Aorta (tissue), 5 donors: ENCODE results near the gene CCR7. TPM values are rescaled to one million over a fixed set of nuclear protein-coding genes. Genes with fewer than 3 reads are reported as not detected.
A peak's percentile ranks its signal among the peaks of the same experiment; 100 is the strongest.

ENCODE experiments used
- ATAC-seq: fragments of 200-7000 bp; cut with Tn5 transposase; one replicate; pipeline ENCODE4 v1.9.1; 2022; ENCODE audit warnings: moderate library complexity; ENCODE audit not compliant: low FRiP score
- DNase-seq, 2 donors: peaks; one replicate each; pipeline ENCODE4 v3.0.0-alpha.2; 2020
- H3K27ac ChIP-seq, 2 donors: one replicate each; pipeline ENCODE4 v1.5.1; 2013; ENCODE audit warnings: low read length in 2 of 2, mild to moderate bottlenecking in 2 of 2, moderate library complexity in 2 of 2, control low read depth in 1 of 2, inconsistent platforms in 1 of 2, low read depth in 1 of 2
- H3K27me3 ChIP-seq, 2 donors: one replicate each; pipeline ENCODE4 v1.6.1; 2013; ENCODE audit warnings: control low read depth in 1 of 2, low read length in 1 of 2, mild to moderate bottlenecking in 1 of 2, moderate library complexity in 1 of 2; ENCODE audit not compliant: insufficient read depth in 2 of 2, control insufficient read depth in 1 of 2
- H3K36me3 ChIP-seq, 2 donors: one replicate each; pipeline ENCODE4 v1.6.1; 2013; ENCODE audit warnings: control low read depth in 1 of 2, low read length in 1 of 2, mild to moderate bottlenecking in 1 of 2; ENCODE audit not compliant: insufficient read depth in 2 of 2, control insufficient read depth in 1 of 2
- H3K4me1 ChIP-seq, 2 donors: one replicate each; pipeline ENCODE4 v1.6.1; 2013; ENCODE audit warnings: low read length in 2 of 2, control low read depth in 1 of 2, mild to moderate bottlenecking in 1 of 2, moderate library complexity in 1 of 2; ENCODE audit not compliant: insufficient read depth in 2 of 2, control insufficient read depth in 1 of 2
- H3K4me3 ChIP-seq, 2 donors: one replicate each; pipeline ENCODE4 v1.5.1; 2013; ENCODE audit warnings: low read length in 2 of 2, control low read depth in 1 of 2, mild to moderate bottlenecking in 1 of 2
- H3K9me3 ChIP-seq: one replicate; pipeline ENCODE4 v1.6.1; 2013; ENCODE audit warnings: mild to moderate bottlenecking, low read length; ENCODE audit not compliant: control insufficient read depth
- WGBS, 2 donors: extraction: QIAGEN DNeasy Blood & Tissue Kit; methylation state at CpG; one replicate each; pipeline ENCODE4 v1.1.7; 2013; 5-methylcytosine and 5-hydroxymethylcytosine counted together
- intact Hi-C, 2 donors: fragments of 100-400 bp; cut with DNase I; formaldehyde crosslinking; loops; one replicate each; pipeline versions ENCODE4 v1.14.2 to v1.15.0; 2022
- polyA plus RNA-seq, 2 donors: library from polyadenylated mRNA; stranded (reverse); fragments of 200-250 nt; gene quantifications; one replicate each; pipeline ENCODE4 v1.2.3, GENCODE V29; 2013
- total RNA-seq, 2 donors: library from RNA; stranded (reverse); fragmentation: NEBNext Ultra II Directional; extraction: Animal tissue kit (Norgen Biotek cat#: 25700); gene quantifications; one replicate each; pipeline ENCODE4 v1.2.1, GENCODE V29; 2021
- donor health status: healthy with polysubstance abuse.
- donor health status: Bipolar disorder and iron deficiency.
- donor health status: DM: no; HTN: no; CAD: no.
- donor health status: DM: no; HTN: no; CAD: no.
- donor health status: DM: yes; HTN: yes; CAD: no.

CCR7 gene
- total and polyA plus RNA-seq, 4 donors: 0.08 to 0.84 (median 0.37) TPM

- DNase-seq (peak in 1 of 2 donors; percentile 26), ATAC-seq (no peak)
- Histone ChIP-seq H3K9me3 (no peaks in the 10 kb centered on the region), H3K4me1 (no peaks in the 10 kb centered on the region), H3K27me3 (no peaks in the 10 kb centered on the region), H3K27ac (no peak overlapping the region), H3K4me3 (no peak overlapping the region), H3K36me3 (no peaks in the 10 kb centered on the region)
- intact Hi-C loops: no loop called here
- WGBS, 2 donors: 87 to 89% methylated on average over 9 to 10 of the region's 10 CpGs
Observed at GRCh38 chr17:40528692-40529417, 36.4 kb downstream of the CCR7 start.

- intact Hi-C loops: no loop called here
Observed at GRCh38 chr17:40526668-40527067, 38.6 kb downstream of the CCR7 start.

GRCh38 chr17:40525294-40525693, 40.0 kb downstream of the CCR7 start:
- Histone ChIP-seq H3K9me3 (no peaks in the 10 kb centered on the region), H3K36me3 (no peaks in the 10 kb centered on the region), H3K4me1 (no peaks in the 10 kb centered on the region), H3K27me3 (no peaks in the 10 kb centered on the region), H3K27ac (no peak overlapping the region), H3K4me3 (no peak overlapping the region)
- intact Hi-C loops: no loop called here
- DNase-seq: no peak
- 91 to 97% methylated on average over 1 of the region's 1 CpG for WGBS, 2 donors
- ATAC-seq: no peak

More at GRCh38 chr17:40526668-40527067, 38.6 kb downstream of the CCR7 start:
- Histone ChIP-seq H3K27me3 (no peaks in the 10 kb centered on the region), H3K36me3 (no peaks in the 10 kb centered on the region), H3K4me3 (no peak overlapping the region), H3K27ac (no peak overlapping the region), H3K4me1 (no peaks in the 10 kb centered on the region), H3K9me3 (no peaks in the 10 kb centered on the region)
- DNase-seq (peak in 1 of 2 donors; percentile 61), ATAC-seq (no peak)
- 78 to 79% methylated on average over 5 of the region's 5 CpGs for WGBS, 2 donors

- ATAC-seq (no peak), DNase-seq (peak in 1 of 2 donors; percentile 20)
- no peaks in the 10 kb centered on the region for H3K27me3 ChIP-seq
- no peak overlapping the region for H3K27ac ChIP-seq
- no peaks in the 10 kb centered on the region for H3K4me1 ChIP-seq
- H3K36me3 ChIP-seq: no peaks in the 10 kb centered on the region
- H3K4me3 ChIP-seq: no peak overlapping the region
- H3K9me3 ChIP-seq: no peaks in the 10 kb centered on the region
- intact Hi-C loops: no loop called here
- 69 to 71% methylated on average over 3 of the region's 3 CpGs for WGBS, 2 donors
Observed at GRCh38 chr17:40524243-40524965, 40.9 kb downstream of the CCR7 start.

- H3K27me3 ChIP-seq: no peaks in the 10 kb centered on the region
- no peak overlapping the region for H3K4me3 ChIP-seq
- intact Hi-C loops: no loop called here
- no peaks in the 10 kb centered on the region for H3K36me3 ChIP-seq
- ATAC-seq: no peak
- H3K4me1 ChIP-seq: no peaks in the 10 kb centered on the region
- no peaks in the 10 kb centered on the region for H3K9me3 ChIP-seq
- no peak overlapping the region for H3K27ac ChIP-seq
- 94 to 96% methylated on average over 5 of the region's 5 CpGs for WGBS, 2 donors
- peak in 1 of 2 donors; percentile 2 for DNase-seq
Observed at GRCh38 chr17:40522961-40523310, 42.3 kb downstream of the CCR7 start.

- Histone ChIP-seq H3K4me3 (no peak overlapping the region), H3K27ac (no peak overlapping the region), H3K9me3 (no peaks in the 10 kb centered on the region), H3K27me3 (no peaks in the 10 kb centered on the region), H3K36me3 (no peaks in the 10 kb centered on the region), H3K4me1 (no peaks in the 10 kb centered on the region)
- DNase-seq (peak in 1 of 2 donors; percentile 15), ATAC-seq (peak; percentile 12)
- intact Hi-C loops: no loop called here
- WGBS, 2 donors: 85 to 87% methylated on average over 7 of the region's 7 CpGs
Observed at GRCh38 chr17:40522250-40522960, 42.9 kb downstream of the CCR7 start.

GRCh38 chr17:40520991-40521453, 44.2 kb downstream of the CCR7 start:
- H3K4me3 ChIP-seq: no peak overlapping the region
- 94 to 95% methylated on average over 14 of the region's 14 CpGs for WGBS, 2 donors
- intact Hi-C loops: no loop called here
- DNase-seq: peak in 1 of 2 donors; percentile 75
- ATAC-seq: no peak
- H3K9me3 ChIP-seq: no peaks in the 10 kb centered on the region
- no peaks in the 10 kb centered on the region for H3K4me1 ChIP-seq
- H3K27me3 ChIP-seq: no peaks in the 10 kb centered on the region
- no peak overlapping the region for H3K27ac ChIP-seq
- no peaks in the 10 kb centered on the region for H3K36me3 ChIP-seq

- no peaks in the 10 kb centered on the region for H3K27me3 ChIP-seq
- H3K36me3 ChIP-seq: no peaks in the 10 kb centered on the region
- DNase-seq (peak in 1 of 2 donors; percentile 37), ATAC-seq (no peak)
- H3K4me1 ChIP-seq: no peaks in the 10 kb centered on the region
- intact Hi-C loops: no loop called here
- H3K27ac ChIP-seq: no peak overlapping the region
- no peak overlapping the region for H3K4me3 ChIP-seq
- no peaks in the 10 kb centered on the region for H3K9me3 ChIP-seq
- 90 to 91% methylated on average over 5 of the region's 5 CpGs for WGBS, 2 donors
Observed at GRCh38 chr17:40519089-40519775, 46.0 kb downstream of the CCR7 start.
